GM11168 (cell line): ENCODE data around the gene CREB3L2.
"Not testable (repeated sequence)": the region's sequence is repeated elsewhere in the genome, so short reads cannot be mapped to it uniquely, and the experiment has no call there.

Experiments used
- in situ Hi-C: fragments of 300-500 bp; cut with MboI; formaldehyde crosslinking; loops from one replicate; pipeline ENCODE4 v1.12.0; 2022; ENCODE audit warnings: low sequenced_read_pairs; ENCODE audit not compliant: unreplicated experiment

The CREB3L2 gene

GRCh38 chr7:137852108-137852507 is 149.8 kb downstream of the CREB3L2 start:
- in situ Hi-C loops, result no loop called here

- in situ Hi-C loops, result no loop called here
Measured at GRCh38 chr7:137850972-137851945, 150.6 kb downstream of the CREB3L2 start.

- in situ Hi-C loops, result no loop called here
Measured at GRCh38 chr7:137850571-137850970, 151.3 kb downstream of the CREB3L2 start.

- in situ Hi-C loops, result no loop called here
Measured at GRCh38 chr7:137848095-137848494, 153.8 kb downstream of the CREB3L2 start.

GRCh38 chr7:137847568-137848050 is 154.3 kb downstream of the CREB3L2 start:
- in situ Hi-C loops, result no loop called here

GRCh38 chr7:137846827-137847567 is 154.9 kb downstream of the CREB3L2 start, which contains the start of gene DGKI:
Gene DGKI (minus strand): TSS chr7:137846974.
- in situ Hi-C loops, result no loop called here

- in situ Hi-C loops, result no loop called here
Measured at GRCh38 chr7:137846549-137846826, 155.4 kb downstream of the CREB3L2 start.

- in situ Hi-C loops, result no loop called here
Measured at GRCh38 chr7:137844677-137845425, 157.0 kb downstream of the CREB3L2 start.

GRCh38 chr7:137839903-137840779 is 161.7 kb downstream of the CREB3L2 start:
- in situ Hi-C loops, result no loop called here

- in situ Hi-C loops, result no loop called here
Measured at GRCh38 chr7:137838706-137839315, 163.1 kb downstream of the CREB3L2 start.

- in situ Hi-C loops, result no loop called here
Measured at GRCh38 chr7:137836541-137836940, 165.3 kb downstream of the CREB3L2 start.

- in situ Hi-C loops, result no loop called here
Measured at GRCh38 chr7:137836113-137836509, 165.8 kb downstream of the CREB3L2 start.

- in situ Hi-C loops, result no loop called here
Measured at GRCh38 chr7:137835486-137836112, 166.3 kb downstream of the CREB3L2 start.

- in situ Hi-C loops, result no loop called here
Measured at GRCh38 chr7:137834552-137834951, 167.3 kb downstream of the CREB3L2 start.

GRCh38 chr7:137832990-137833389 is 168.9 kb downstream of the CREB3L2 start:
- in situ Hi-C loops, result not testable (repeated sequence)

GRCh38 chr7:137832382-137832781 is 169.5 kb downstream of the CREB3L2 start:
- in situ Hi-C loops, result no loop called here

GRCh38 chr7:137831555-137831954 is 170.3 kb downstream of the CREB3L2 start:
- in situ Hi-C loops, result not testable (repeated sequence)

- in situ Hi-C loops, result no loop called here
Measured at GRCh38 chr7:137829337-137829992, 172.4 kb downstream of the CREB3L2 start.
